Thoracic aorta (tissue), 2 donors: ENCODE data around the gene ZBTB16. TPM values are rescaled to one million over a fixed set of nuclear protein-coding genes. Genes with fewer than 3 reads are reported as not detected.

Source experiments
- ATAC-seq: fragments of 150-250 bp; one replicate; pipeline ENCODE4 v1.8.0; 2017; ENCODE audit warnings: low read depth; ENCODE audit not compliant: insufficient number of reproducible peaks, low FRiP score
- DNase-seq: peaks from one replicate; pipeline ENCODE4 v3.0.0-alpha.2; 2020; ENCODE audit warnings: low spot score
- H3K27ac ChIP-seq, 2 donors: fragments of 200-600 bp; sonication (generic); 1 replicate in 1 of 2; 2 replicates in 1 of 2; pipeline ENCODE4 v1.5.1; 2016; ENCODE audit warnings: mild to moderate bottlenecking in 2 of 2, moderate library complexity in 2 of 2
- H3K27me3 ChIP-seq: fragments of 200-600 bp; sonication (generic); replicated peaks from 2 replicates; pipeline ENCODE4 v1.6.0; 2016; ENCODE audit warnings: mild to moderate bottlenecking; ENCODE audit not compliant: insufficient read depth
- H3K36me3 ChIP-seq: fragments of 200-600 bp; sonication (generic); one replicate; pipeline ENCODE4 v1.5.1; 2016
- H3K4me1 ChIP-seq, 2 donors: fragments of 200-600 bp; sonication (generic); 1 replicate in 1 of 2; 2 replicates in 1 of 2; pipeline versions ENCODE4 v1.5.1 to v1.6.0; 2016; ENCODE audit warnings: low read depth in 2 of 2, mild to moderate bottlenecking in 1 of 2; ENCODE audit not compliant: control insufficient read depth in 1 of 2
- H3K4me3 ChIP-seq: fragments of 200-600 bp; sonication (generic); 2 replicates; pipeline ENCODE4 v1.5.1; 2016; ENCODE audit warnings: mild to moderate bottlenecking
- H3K9me3 ChIP-seq: fragments of 200-600 bp; sonication (generic); 2 replicates; pipeline ENCODE4 v1.5.1; 2016
- CTCF ChIP-seq: fragments of 200-600 bp; sonication (generic); IDR thresholded peaks from one replicate; pipeline ENCODE4 v1.5.1; 2019; ENCODE audit warnings: antibody characterized with exemption
- total RNA-seq, 2 donors: library from RNA; depleted of rRNA; stranded (reverse); fragments of >200 nt; gene quantifications; one replicate each; pipeline versions ENCODE4 v1.1.0 to v1.2.3, GENCODE V29; 2016

The ZBTB16 gene
- 100 to 1,000 TPM; 314 to 545 TPM for total RNA-seq

GRCh38 chr11:114059278-114059983 lies at the start of gene ZBTB16:
Gene ZBTB16 (plus strand): TSS chr11:114059711. CDS start chr11:114063301, 3,590 bp downstream.
- H3K36me3 ChIP-seq = peaks cover 21% of the 10 kb centered on the region
- H3K4me3 ChIP-seq = peak within 1 kb of the TSS; percentile 97
- DNase-seq = peak; percentile 56
- H3K27ac ChIP-seq = peak within 1 kb of the TSS; percentile 96 to 99
- no peaks in the 10 kb centered on the region for H3K27me3 ChIP-seq
- peaks cover 24 to 36% of the 10 kb centered on the region in 2 donors for H3K4me1 ChIP-seq
- no peaks in the 10 kb centered on the region for H3K9me3 ChIP-seq
- no peak for TF ChIP-seq CTCF
- peak; percentile 53 for ATAC-seq

GRCh38 chr11:114010931-114011330 lies 48.6 kb upstream of the ZBTB16 start:
- Histone ChIP-seq H3K9me3 (no peaks in the 10 kb centered on the region), H3K36me3 (no peaks in the 10 kb centered on the region), H3K4me1 (no peaks in the 10 kb centered on the region), H3K27ac (no peak overlapping the region), H3K27me3 (no peaks in the 10 kb centered on the region), H3K4me3 (no peak overlapping the region)
- no peak for TF ChIP-seq CTCF
- ATAC-seq (no peak), DNase-seq (no peak)

DNA sequence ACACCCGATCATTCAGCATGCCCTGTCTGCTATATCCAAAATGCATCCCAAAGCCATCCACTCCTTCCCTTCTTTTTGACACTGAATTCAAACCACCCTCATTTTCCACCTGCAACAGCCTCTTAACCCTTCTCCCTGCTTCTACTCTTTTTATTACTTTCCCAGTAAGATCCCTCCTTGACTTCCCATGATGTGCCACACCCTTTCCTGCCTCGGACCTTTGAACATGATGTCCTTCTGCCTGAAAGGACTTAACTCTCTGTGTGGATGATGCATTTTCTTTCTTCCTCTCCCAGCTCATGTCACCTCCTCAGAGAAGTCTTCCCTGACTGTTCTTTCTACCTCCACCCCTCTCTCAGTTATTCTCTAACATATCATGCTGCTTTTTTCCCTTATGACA lies 48.1 kb upstream of the ZBTB16 start:
- ATAC-seq (no peak), DNase-seq (no peak)
- no peak for TF ChIP-seq CTCF
- Histone ChIP-seq H3K9me3 (no peaks in the 10 kb centered on the region), H3K36me3 (no peaks in the 10 kb centered on the region), H3K4me1 (no peaks in the 10 kb centered on the region), H3K27me3 (no peaks in the 10 kb centered on the region), H3K27ac (no peak overlapping the region), H3K4me3 (no peak overlapping the region)

- Histone ChIP-seq H3K27me3 (no peaks in the 10 kb centered on the region), H3K9me3 (no peaks in the 10 kb centered on the region), H3K4me3 (no peak overlapping the region), H3K4me1 (no peaks in the 10 kb centered on the region), H3K36me3 (no peaks in the 10 kb centered on the region), H3K27ac (no peak overlapping the region)
- ATAC-seq = no peak
- no peak for DNase-seq
- no peak for TF ChIP-seq CTCF
Measured at GRCh38 chr11:114015117-114015516, 44.4 kb upstream of the ZBTB16 start.

GRCh38 chr11:114016986-114017385 lies 42.5 kb upstream of the ZBTB16 start:
- ATAC-seq = no peak
- Histone ChIP-seq H3K9me3 (no peaks in the 10 kb centered on the region), H3K27me3 (no peaks in the 10 kb centered on the region), H3K27ac (no peak overlapping the region), H3K4me3 (no peak overlapping the region), H3K36me3 (no peaks in the 10 kb centered on the region), H3K4me1 (no peaks in the 10 kb centered on the region)
- no peak for TF ChIP-seq CTCF
- DNase-seq = no peak
